Measurements from ENCODE around the gene CIB4. TPM values are rescaled to one million over a fixed set of nuclear protein-coding genes. Genes with fewer than 3 reads are reported as not detected.

Gene CIB4
- total RNA-seq, 2 donors from 2014 or later, result 0.46 TPM; not detected in 1

DNA sequence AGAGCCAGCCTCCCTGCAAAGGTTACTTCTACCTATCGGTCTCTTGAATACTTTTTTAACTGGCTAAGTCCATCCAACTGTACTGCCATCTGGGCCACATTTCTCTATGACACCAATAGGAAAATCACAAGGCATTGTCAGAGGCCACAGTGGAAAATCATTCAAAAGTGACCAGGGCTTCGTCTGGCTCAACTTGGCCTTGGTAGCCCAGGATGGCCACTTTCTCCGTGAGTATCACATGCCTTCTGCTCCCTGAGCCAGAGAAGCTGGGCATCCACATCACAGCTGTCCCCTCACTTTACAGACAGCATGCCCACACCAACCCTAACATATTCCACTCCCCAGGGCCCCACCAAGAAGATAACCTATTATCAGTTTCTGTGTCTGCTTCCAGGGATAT lies 5.8 kb downstream of the CIB4 start:
- no peaks in the 10 kb centered on the region for H3K27me3 ChIP-seq (replicated peaks; ENCODE audit: insufficient read depth)
- DNase-seq (ENCODE audit: low spot score), result no peak
- WGBS, result 76% methylated on average over 3 of the region's 3 CpGs
- H3K4me3 ChIP-seq, result no peak overlapping the region
- no peaks in the 10 kb centered on the region for H3K36me3 ChIP-seq
- H3K4me1 ChIP-seq (replicated peaks), result no peaks in the 10 kb centered on the region
- no peak for TF ChIP-seq POLR2A (IDR thresholded peaks at IDR 0.05)
- TF ChIP-seq, protein P1, sequence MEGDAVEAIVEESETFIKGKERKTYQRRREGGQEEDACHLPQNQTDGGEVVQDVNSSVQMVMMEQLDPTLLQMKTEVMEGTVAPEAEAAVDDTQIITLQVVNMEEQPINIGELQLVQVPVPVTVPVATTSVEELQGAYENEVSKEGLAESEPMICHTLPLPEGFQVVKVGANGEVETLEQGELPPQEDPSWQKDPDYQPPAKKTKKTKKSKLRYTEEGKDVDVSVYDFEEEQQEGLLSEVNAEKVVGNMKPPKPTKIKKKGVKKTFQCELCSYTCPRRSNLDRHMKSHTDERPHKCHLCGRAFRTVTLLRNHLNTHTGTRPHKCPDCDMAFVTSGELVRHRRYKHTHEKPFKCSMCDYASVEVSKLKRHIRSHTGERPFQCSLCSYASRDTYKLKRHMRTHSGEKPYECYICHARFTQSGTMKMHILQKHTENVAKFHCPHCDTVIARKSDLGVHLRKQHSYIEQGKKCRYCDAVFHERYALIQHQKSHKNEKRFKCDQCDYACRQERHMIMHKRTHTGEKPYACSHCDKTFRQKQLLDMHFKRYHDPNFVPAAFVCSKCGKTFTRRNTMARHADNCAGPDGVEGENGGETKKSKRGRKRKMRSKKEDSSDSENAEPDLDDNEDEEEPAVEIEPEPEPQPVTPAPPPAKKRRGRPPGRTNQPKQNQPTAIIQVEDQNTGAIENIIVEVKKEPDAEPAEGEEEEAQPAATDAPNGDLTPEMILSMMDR (IDR thresholded peaks at IDR 0.05), result no peak
- TF ChIP-seq POLR2AphosphoS5 (IDR thresholded peaks at IDR 0.05), result no peak
- no peak overlapping the region for H3K27ac ChIP-seq
- H3K9me3 ChIP-seq, result no peaks in the 10 kb centered on the region
- intact Hi-C loops (cut with DNase I), result no loop called here

DNA sequence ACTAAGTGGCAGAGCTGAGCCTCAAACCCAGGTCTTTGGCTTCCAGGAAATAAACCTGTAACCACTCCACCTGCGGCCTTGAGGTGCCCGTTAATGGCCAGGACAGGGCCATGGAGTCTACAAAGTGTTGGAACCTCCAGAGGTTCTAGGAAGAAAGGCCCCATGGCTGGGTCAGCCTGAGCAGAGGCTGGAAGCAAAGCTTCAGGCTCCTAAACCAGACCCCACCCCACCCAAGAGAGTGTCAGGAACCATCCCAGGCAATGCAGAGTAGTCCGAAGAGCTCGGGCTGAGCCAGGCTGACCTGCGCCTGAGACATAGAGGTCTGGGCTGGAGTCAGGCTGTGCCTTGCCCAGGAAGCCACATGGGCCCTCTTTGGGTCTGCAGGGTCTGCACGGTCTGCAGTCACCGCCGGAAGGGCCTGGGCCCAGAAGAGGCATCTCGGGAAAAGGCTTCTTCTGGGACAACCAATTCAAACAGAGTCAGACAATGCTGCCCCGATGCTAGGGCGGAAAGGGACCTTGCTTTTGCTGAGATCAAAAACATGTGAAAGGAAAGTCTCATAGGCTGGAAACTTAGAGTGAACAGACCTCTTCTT lies 6.4 kb downstream of the CIB4 start:
- WGBS, result 93% methylated on average over 11 of the region's 11 CpGs
- H3K27ac ChIP-seq, result no peak overlapping the region
- intact Hi-C loops (cut with DNase I), result no loop called here
- H3K4me1 ChIP-seq (replicated peaks), result no peaks in the 10 kb centered on the region
- no peaks in the 10 kb centered on the region for H3K27me3 ChIP-seq (replicated peaks; ENCODE audit: insufficient read depth)
- no peak for DNase-seq (ENCODE audit: low spot score)
- H3K9me3 ChIP-seq, result no peaks in the 10 kb centered on the region
- H3K36me3 ChIP-seq, result no peaks in the 10 kb centered on the region
- no peak for TF ChIP-seq POLR2AphosphoS5 (IDR thresholded peaks at IDR 0.05)
- TF ChIP-seq, protein P1 (IDR thresholded peaks at IDR 0.05), result no peak
- TF ChIP-seq POLR2A (IDR thresholded peaks at IDR 0.05), result no peak
- no peak overlapping the region for H3K4me3 ChIP-seq

DNA sequence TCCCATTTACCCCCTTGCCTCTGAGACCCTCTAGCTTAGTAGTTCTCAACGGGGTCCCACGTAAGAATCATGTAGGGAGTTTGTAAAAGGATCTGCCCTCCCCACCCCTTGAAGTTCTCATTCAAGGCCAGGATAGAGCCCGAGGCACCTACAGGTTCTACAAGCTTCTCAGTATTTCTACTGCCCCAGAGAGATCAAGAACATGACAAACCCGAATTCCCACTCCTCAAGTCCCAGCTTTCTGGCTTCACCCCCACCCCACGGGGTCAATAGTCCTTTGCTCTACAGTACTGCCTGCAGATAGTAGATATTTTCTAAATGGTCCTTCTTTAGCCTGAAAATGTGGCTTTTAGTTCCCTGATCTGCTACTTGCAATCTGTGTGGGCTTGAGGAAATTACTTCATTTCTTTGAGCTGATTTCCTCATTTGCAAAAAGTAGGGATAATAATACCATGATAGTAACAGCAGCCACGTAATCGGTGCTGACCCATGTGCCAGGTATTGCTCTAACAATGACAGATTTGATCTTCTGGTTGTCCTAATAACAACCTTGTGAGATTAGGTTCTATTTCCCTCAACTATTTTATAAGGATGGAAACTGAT lies 7.1 kb downstream of the CIB4 start:
- WGBS, result 72% methylated on average over 7 of the region's 7 CpGs
- intact Hi-C loops (cut with DNase I), result no loop called here
- Histone ChIP-seq H3K4me1 (replicated peaks) (no peaks in the 10 kb centered on the region), H3K4me3 (no peak overlapping the region), H3K36me3 (no peaks in the 10 kb centered on the region), H3K27me3 (replicated peaks; ENCODE audit: insufficient read depth) (no peaks in the 10 kb centered on the region), H3K27ac (no peak overlapping the region), H3K9me3 (no peaks in the 10 kb centered on the region)
- DNase-seq (ENCODE audit: low spot score), result no peak
- TF ChIP-seq POLR2A (IDR thresholded peaks at IDR 0.05) (no peak), POLR2AphosphoS5 (IDR thresholded peaks at IDR 0.05) (no peak)
- TF ChIP-seq, protein P1 (IDR thresholded peaks at IDR 0.05), result no peak

DNA sequence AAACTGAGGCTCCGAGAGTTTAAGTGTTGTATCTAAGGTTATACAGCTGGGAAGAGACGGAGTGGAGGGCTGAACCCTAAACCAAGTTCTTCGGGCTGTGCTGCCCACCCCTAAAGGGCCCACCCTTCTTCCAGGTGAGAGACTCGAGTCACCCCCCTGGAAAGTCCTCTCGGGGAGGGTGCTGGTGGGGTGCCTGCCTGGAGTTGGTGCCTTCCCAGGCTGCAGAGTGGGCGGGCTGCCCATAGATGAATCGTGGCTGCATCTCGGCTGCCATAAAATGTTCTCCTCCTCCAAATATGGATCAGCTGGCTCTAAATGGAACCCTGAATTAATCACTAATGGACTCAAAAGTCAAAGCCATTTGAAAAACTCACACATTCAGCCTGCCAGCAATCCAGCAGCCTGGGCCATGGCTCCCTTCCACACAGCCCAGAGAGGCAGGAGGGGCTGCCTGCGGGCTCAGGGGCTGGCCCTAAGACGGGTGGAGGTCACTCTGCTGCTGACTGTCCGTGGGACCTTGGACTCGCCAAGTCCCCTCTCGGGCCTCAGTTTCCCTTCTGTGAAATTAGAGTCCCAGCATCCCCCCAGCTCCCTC lies 7.7 kb downstream of the CIB4 start:
- H3K36me3 ChIP-seq, result no peaks in the 10 kb centered on the region
- 68% methylated on average over 13 of the region's 13 CpGs for WGBS
- intact Hi-C loops (cut with DNase I), result no loop called here
- H3K9me3 ChIP-seq, result no peaks in the 10 kb centered on the region
- H3K27me3 ChIP-seq (replicated peaks; ENCODE audit: insufficient read depth), result no peaks in the 10 kb centered on the region
- DNase-seq (ENCODE audit: low spot score), result no peak
- TF ChIP-seq POLR2A (IDR thresholded peaks at IDR 0.05) (no peak), POLR2AphosphoS5 (IDR thresholded peaks at IDR 0.05) (no peak)
- TF ChIP-seq, protein P1 (IDR thresholded peaks at IDR 0.05), result no peak
- H3K4me3 ChIP-seq, result no peak overlapping the region
- H3K4me1 ChIP-seq (replicated peaks), result no peaks in the 10 kb centered on the region
- H3K27ac ChIP-seq, result no peak overlapping the region

Data from prostate gland (tissue), 2 donors.